Measurements from ENCODE around the gene TMEM205. TPM values are rescaled to one million over a fixed set of nuclear protein-coding genes. Genes with fewer than 3 reads are reported as not detected.
"Not testable (repeated sequence)": the region's sequence is repeated elsewhere in the genome, so short reads cannot be mapped to it uniquely, and the experiment has no call there.

Gene TMEM205
- total RNA-seq, 4 donors from 2014 or later, result 159 to 284 (median 164) TPM

DNA sequence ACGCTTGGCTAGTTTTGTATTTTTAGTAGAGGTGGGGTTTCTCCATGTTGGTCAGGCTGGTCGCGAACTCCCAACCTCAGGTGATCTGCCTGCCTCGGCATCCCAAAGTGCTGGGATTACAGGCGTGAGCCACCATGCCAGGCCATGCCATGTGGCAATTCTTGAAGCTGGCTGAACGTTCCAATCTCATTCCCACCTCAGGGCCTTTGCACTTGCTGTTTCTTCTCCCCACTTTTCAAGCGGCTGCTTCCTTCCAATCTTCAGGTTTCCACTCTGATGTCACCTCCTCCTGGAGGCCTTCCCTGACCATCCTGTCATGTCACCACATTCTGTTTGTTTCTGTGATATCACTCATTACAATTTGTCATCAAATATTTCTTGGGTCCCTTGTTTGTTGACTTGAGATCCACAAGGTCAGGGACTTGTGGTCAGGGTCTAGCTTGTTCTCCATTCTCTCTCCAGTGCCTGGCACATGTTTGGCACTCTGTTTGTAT, 33.8 kb upstream of the TMEM205 start:
- no peaks in the 10 kb centered on the region for H3K9me3 ChIP-seq
- H3K27ac ChIP-seq, result peak overlapping the region in 2 of 4 donors; percentile 86 to 87
- H3K27me3 ChIP-seq, result peaks cover 24 to 30% (median 29%) of the 10 kb centered on the region in 3 donors
- peak overlapping the region in 2 of 4 donors; percentile 77 for H3K4me3 ChIP-seq
- no peak for DNase-seq
- no peak for ATAC-seq
- no peaks in the 10 kb centered on the region for H3K36me3 ChIP-seq
- H3K4me1 ChIP-seq, result peaks cover 31 to 33% of the 10 kb centered on the region in 2 donors
- in situ Hi-C loops (cut with MboI; ENCODE audit: low sequenced_read_pairs in 4 of 4) (loop anchor here in 2 of 4 donors (5.0 to 25.0 kb wide), 2 partner anchors 57 to 207 kb away; partner anchors contain the start of genes ACP5 (in 1 of the 2), ODAD3 (in 1 of the 2), PRKCSH (in 1 of the 2) and ZNF627 (in 1 of the 2)), intact Hi-C loops (cut with DNase I; ENCODE audit: low total_unique reads) (loop anchor here (2.0 to 10.0 kb wide), 6 partner anchors 85 to 985 kb away; partner anchors contain the start of genes CNN1, TSPAN16, ZNF627 and ZNF653)
- TF ChIP-seq, protein P1, sequence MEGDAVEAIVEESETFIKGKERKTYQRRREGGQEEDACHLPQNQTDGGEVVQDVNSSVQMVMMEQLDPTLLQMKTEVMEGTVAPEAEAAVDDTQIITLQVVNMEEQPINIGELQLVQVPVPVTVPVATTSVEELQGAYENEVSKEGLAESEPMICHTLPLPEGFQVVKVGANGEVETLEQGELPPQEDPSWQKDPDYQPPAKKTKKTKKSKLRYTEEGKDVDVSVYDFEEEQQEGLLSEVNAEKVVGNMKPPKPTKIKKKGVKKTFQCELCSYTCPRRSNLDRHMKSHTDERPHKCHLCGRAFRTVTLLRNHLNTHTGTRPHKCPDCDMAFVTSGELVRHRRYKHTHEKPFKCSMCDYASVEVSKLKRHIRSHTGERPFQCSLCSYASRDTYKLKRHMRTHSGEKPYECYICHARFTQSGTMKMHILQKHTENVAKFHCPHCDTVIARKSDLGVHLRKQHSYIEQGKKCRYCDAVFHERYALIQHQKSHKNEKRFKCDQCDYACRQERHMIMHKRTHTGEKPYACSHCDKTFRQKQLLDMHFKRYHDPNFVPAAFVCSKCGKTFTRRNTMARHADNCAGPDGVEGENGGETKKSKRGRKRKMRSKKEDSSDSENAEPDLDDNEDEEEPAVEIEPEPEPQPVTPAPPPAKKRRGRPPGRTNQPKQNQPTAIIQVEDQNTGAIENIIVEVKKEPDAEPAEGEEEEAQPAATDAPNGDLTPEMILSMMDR (IDR thresholded peaks at IDR 0.05 in 4 of 5, conservative IDR thresholded peaks at IDR 0.05 in 1 of 5), result no peak
- no peak for TF ChIP-seq POLR2A (IDR thresholded peaks at IDR 0.05)

DNA sequence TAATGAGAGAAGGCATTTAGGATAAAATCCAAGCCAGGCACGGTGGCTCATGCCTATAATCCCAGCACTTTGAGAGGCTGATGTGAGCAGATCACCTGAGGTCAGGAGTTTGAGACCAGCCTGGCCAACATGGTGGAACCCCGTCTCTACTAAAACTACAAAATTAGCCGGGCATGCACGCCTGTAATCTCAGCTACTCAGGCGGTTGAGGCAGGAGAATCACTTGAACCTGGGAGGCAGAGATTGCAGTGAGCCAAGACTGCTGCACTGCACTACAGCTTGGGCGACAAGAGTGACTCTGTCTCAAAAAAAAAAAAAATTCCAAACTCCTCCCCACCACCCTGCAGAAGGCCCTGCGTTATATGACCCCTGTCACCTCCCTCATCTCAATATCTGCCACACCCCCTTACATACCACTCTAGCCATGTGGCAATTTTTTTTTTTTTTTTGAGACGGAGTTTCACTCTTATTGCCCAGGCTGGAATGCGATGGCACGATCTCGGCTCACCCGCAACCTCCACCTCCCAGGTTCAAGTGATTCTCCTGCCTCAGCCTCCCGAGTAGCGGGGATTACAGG, 33.3 kb upstream of the TMEM205 start:
- H3K4me3 ChIP-seq, H3K36me3 ChIP-seq, ATAC-seq, DNase-seq, H3K9me3 ChIP-seq, H3K27ac ChIP-seq: not testable (repeated sequence)
- intact Hi-C loops (cut with DNase I; ENCODE audit: low total_unique reads) (loop anchor here (10.0 kb wide), 3 partner anchors 85 to 985 kb away; partner anchors contain the start of genes TSPAN16 and ZNF653), in situ Hi-C loops (cut with MboI; ENCODE audit: low sequenced_read_pairs in 4 of 4) (loop anchor here in 2 of 4 donors (5.0 to 25.0 kb wide), 2 partner anchors 58 to 208 kb away; partner anchors contain the start of genes ACP5 (in 1 of the 2), ODAD3 (in 1 of the 2), PRKCSH (in 1 of the 2) and ZNF627 (in 1 of the 2))
- H3K4me1 ChIP-seq, result peaks cover 31 to 33% of the 10 kb centered on the region in 2 donors
- peaks cover 24 to 30% (median 28%) of the 10 kb centered on the region in 3 donors for H3K27me3 ChIP-seq

GRCh38 chr19:11378319-11379189, 32.5 kb upstream of the TMEM205 start:
- Histone ChIP-seq H3K4me1 (peaks cover 36 to 40% of the 10 kb centered on the region in 2 donors), H3K4me3 (no peak overlapping the region), H3K27ac (peak overlapping the region in 2 of 4 donors; percentile 19 to 34), H3K36me3 (no peaks in the 10 kb centered on the region), H3K27me3 (peaks cover 18 to 22% (median 20%) of the 10 kb centered on the region in 3 donors), H3K9me3 (no peaks in the 10 kb centered on the region)
- intact Hi-C loops (cut with DNase I; ENCODE audit: low total_unique reads), result loop anchor here (10.0 kb wide), 3 partner anchors 84 to 984 kb away; partner anchors contain the start of genes TSPAN16 and ZNF653
- TF ChIP-seq POLR2A (IDR thresholded peaks at IDR 0.05), result no peak
- TF ChIP-seq, protein P1 (IDR thresholded peaks at IDR 0.05 in 4 of 5, conservative IDR thresholded peaks at IDR 0.05 in 1 of 5), result peak in 2 of 5 experiments; percentile 3 to 35
- in situ Hi-C loops (cut with MboI; ENCODE audit: low sequenced_read_pairs in 4 of 4), result loop anchor here in 2 of 4 donors (5.0 to 25.0 kb wide), 2 partner anchors 59 to 209 kb away; partner anchors contain the start of genes ACP5 (in 1 of the 2), ODAD3 (in 1 of the 2), PRKCSH (in 1 of the 2) and ZNF627 (in 1 of the 2)
- DNase-seq, result no peak
- no peak for ATAC-seq

- TF ChIP-seq, protein P1 (IDR thresholded peaks at IDR 0.05 in 4 of 5, conservative IDR thresholded peaks at IDR 0.05 in 1 of 5), result no peak
- TF ChIP-seq POLR2A (IDR thresholded peaks at IDR 0.05), result no peak
- Histone ChIP-seq H3K27me3 (peaks cover 10 to 14% (median 12%) of the 10 kb centered on the region in 3 donors), H3K27ac (peak overlapping the region in 2 of 4 donors; percentile 19 to 34), H3K4me1 (peaks cover 36 to 40% of the 10 kb centered on the region in 2 donors), H3K36me3 (no peaks in the 10 kb centered on the region), H3K9me3 (no peaks in the 10 kb centered on the region), H3K4me3 (no peak overlapping the region)
- no peak for ATAC-seq
- DNase-seq, result no peak
- in situ Hi-C loops (cut with MboI; ENCODE audit: low sequenced_read_pairs in 4 of 4), result loop anchor here in 2 of 4 donors (5.0 to 25.0 kb wide), 2 partner anchors 60 to 210 kb away; partner anchors contain the start of genes ACP5 (in 1 of the 2), ODAD3 (in 1 of the 2), PRKCSH (in 1 of the 2) and ZNF627 (in 1 of the 2)
- intact Hi-C loops (cut with DNase I; ENCODE audit: low total_unique reads), result loop anchor here (10.0 kb wide), 3 partner anchors 83 to 983 kb away; partner anchors contain the start of genes TSPAN16 and ZNF653
Observed at GRCh38 chr19:11377756-11378155, 31.7 kb upstream of the TMEM205 start.

Data from gastrocnemius medialis (tissue), 4 donors.